ENCODE data around the gene TRAPPC8. TPM values are rescaled to one million over a fixed set of nuclear protein-coding genes. Genes with fewer than 3 reads are reported as not detected.
"Not testable (repeated sequence)": the region's sequence is repeated elsewhere in the genome, so short reads cannot be mapped to it uniquely, and the experiment has no call there.

Gene TRAPPC8
- total RNA-seq, 1 donor from 2014 or later = 50.9 TPM

- TF ChIP-seq CTCF (IDR thresholded peaks at IDR 0.05) = no peak
- Histone ChIP-seq H3K27me3 (no peaks in the 10 kb centered on the region), H3K4me1 (no peaks in the 10 kb centered on the region), H3K36me3 (peaks cover 59% of the 10 kb centered on the region), H3K27ac (no peak overlapping the region), H3K9me3 (no peaks in the 10 kb centered on the region), H3K4me3 (no peak overlapping the region)
- intact Hi-C loops (cut with DNase I) = no loop called here
- DNase-seq (no peak), ATAC-seq (no peak)
These were observed 22.7 kb downstream of the TRAPPC8 start for GRCh38 chr18:31920277-31920676.

- H3K9me3 ChIP-seq; H3K27ac ChIP-seq; H3K4me3 ChIP-seq; intact Hi-C loops (cut with DNase I); H3K27me3 ChIP-seq; DNase-seq; H3K4me1 ChIP-seq; ATAC-seq: not testable (repeated sequence)
- peaks cover 61% of the 10 kb centered on the region for H3K36me3 ChIP-seq
These were observed 23.6 kb downstream of the TRAPPC8 start for GRCh38 chr18:31919366-31919765.

- Histone ChIP-seq H3K9me3 (no peaks in the 10 kb centered on the region), H3K27ac (no peak overlapping the region), H3K4me1 (no peaks in the 10 kb centered on the region), H3K27me3 (no peaks in the 10 kb centered on the region), H3K4me3 (no peak overlapping the region), H3K36me3 (peaks cover 67% of the 10 kb centered on the region)
- ATAC-seq (no peak), DNase-seq (no peak)
- no peak for TF ChIP-seq CTCF (IDR thresholded peaks at IDR 0.05)
- intact Hi-C loops (cut with DNase I) = no loop called here
These were observed 24.2 kb downstream of the TRAPPC8 start for GRCh38 chr18:31918733-31919132.

- no peak for TF ChIP-seq CTCF (IDR thresholded peaks at IDR 0.05)
- ATAC-seq = no peak
- Histone ChIP-seq H3K27me3 (no peaks in the 10 kb centered on the region), H3K9me3 (no peaks in the 10 kb centered on the region), H3K4me1 (no peaks in the 10 kb centered on the region), H3K4me3 (no peak overlapping the region), H3K36me3 (peaks cover 88% of the 10 kb centered on the region), H3K27ac (no peak overlapping the region)
- DNase-seq = no peak
- intact Hi-C loops (cut with DNase I) = no loop called here
These were observed 41.9 kb downstream of the TRAPPC8 start for GRCh38 chr18:31901063-31901462.

- ATAC-seq; H3K27ac ChIP-seq; H3K4me3 ChIP-seq; H3K27me3 ChIP-seq; intact Hi-C loops (cut with DNase I); H3K4me1 ChIP-seq; H3K9me3 ChIP-seq; DNase-seq: not testable (repeated sequence)
- peaks cover 76% of the 10 kb centered on the region for H3K36me3 ChIP-seq
These were observed 43.2 kb downstream of the TRAPPC8 start for GRCh38 chr18:31899771-31900170.

- H3K27me3 ChIP-seq = no peaks in the 10 kb centered on the region
- H3K36me3 ChIP-seq = peaks cover 69% of the 10 kb centered on the region
- no peaks in the 10 kb centered on the region for H3K4me1 ChIP-seq
- TF ChIP-seq CTCF (IDR thresholded peaks at IDR 0.05) = no peak
- no peaks in the 10 kb centered on the region for H3K9me3 ChIP-seq
- intact Hi-C loops (cut with DNase I) = no loop called here
- H3K27ac ChIP-seq = no peak overlapping the region
- no peak overlapping the region for H3K4me3 ChIP-seq
- DNase-seq = no peak
- ATAC-seq = no peak
These were observed 50.0 kb downstream of the TRAPPC8 start for GRCh38 chr18:31892936-31893335.

- H3K27ac ChIP-seq = no peak overlapping the region
- no peak overlapping the region for H3K4me3 ChIP-seq
- no peaks in the 10 kb centered on the region for H3K4me1 ChIP-seq
- H3K27me3 ChIP-seq = no peaks in the 10 kb centered on the region
- DNase-seq = no peak
- no peaks in the 10 kb centered on the region for H3K9me3 ChIP-seq
- intact Hi-C loops (cut with DNase I) = no loop called here
- ATAC-seq = no peak
- no peak for TF ChIP-seq CTCF (IDR thresholded peaks at IDR 0.05)
- H3K36me3 ChIP-seq = peaks cover 67% of the 10 kb centered on the region
These were observed 51.4 kb downstream of the TRAPPC8 start for GRCh38 chr18:31891566-31891965.
